Stimulated activated CD4-positive, alpha-beta T cell treated with anti-CD3 and anti-CD28 coated beads, TNF-alpha, amount 100 ng/mL, for 48 hours (primary cell): ENCODE results near the gene FADS3.
A peak's percentile ranks its signal among the peaks of the same experiment; 100 is the strongest.

Experiments
- DNase-seq, 3 donors: peaks; one replicate each; pipeline ENCODE4 v3.0.0-alpha.2; 2020; ENCODE audit warnings: low read depth in 3 of 3

The FADS3 gene

DNA sequence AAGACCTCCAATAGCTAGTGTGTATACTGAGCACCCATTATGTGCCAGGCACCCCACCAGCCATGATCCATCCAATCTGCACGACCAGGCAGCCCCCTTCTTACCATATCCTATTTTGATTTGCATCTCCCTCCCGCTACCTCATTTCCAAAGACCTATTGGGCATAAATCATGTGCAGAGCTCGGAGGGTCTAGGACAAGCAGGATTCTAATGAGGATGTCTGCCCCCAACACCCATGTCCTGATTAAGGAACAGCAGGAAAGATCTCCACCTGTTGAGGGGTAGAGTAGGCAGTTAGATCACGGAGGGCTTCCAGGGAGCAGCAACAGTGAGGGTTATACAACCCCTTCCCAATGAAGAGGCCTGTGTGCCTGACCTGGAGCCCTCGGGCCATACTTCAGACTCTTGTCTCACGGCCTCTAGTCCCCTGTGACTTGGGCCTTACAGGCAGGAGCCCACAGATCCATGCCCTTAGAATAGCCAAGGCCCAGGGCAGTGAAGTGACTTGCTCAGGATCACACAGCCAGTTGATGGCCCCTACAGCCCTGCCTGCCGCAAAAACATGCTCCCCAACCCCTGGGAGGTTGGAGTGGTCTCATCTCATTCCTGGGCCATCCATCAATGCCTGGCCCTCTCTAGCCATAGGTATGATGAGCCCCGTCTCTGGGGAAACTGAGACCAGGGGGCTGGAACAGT is 22.5 kb upstream of the FADS3 start:
- no peak for DNase-seq

DNA sequence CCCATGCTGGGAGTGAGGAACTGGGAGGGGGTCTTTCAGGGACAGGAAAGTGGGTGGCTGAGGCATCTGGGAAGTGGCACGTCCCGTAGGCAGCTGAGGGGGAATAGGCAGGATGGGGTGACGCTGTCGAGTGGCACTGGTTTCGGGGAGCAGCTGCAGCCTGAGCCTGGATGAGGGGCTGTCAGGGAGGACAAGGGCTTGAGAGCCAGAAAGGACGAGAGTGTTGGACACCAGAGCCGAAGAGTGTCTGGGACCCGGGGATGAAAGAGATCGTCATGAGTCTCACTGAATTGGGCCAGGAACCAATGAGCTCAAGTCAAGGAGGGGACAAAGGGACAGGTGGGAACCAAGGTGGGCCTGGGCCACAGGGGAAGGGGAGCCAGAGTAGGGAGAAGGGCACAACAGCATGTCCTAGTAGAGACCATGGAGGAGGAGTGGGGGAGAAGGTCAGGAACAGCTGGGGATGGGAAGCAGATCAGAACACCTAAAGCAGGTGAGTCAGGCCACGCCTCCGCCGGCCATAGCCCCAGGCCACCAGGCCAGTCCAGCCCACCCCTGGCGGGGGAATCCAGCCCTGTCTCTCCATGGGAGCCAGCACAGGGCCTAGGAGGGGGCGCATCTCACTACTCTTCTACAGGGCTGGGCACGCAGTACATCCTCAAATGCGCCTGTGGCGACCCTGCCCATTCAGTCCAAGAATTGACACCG is 21.8 kb upstream of the FADS3 start:
- no peak for DNase-seq

DNA sequence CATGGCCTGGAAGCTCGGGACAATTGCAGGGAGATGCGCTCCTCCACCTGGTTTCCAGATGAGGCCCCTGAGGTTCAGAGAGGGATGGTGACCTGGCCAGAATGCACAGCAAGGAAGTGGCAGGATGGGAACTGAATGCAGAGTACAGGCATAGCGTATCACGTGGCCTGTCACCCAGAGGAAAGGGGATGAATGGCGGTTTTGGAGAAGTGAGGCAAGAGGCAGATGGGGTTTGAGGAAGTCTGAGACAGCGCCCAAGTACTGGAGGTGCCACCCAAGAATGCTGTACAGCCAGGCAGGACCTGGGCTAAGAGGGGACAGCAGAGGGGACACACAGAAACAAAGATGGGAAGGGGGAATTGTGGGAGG is 21.2 kb upstream of the FADS3 start:
- DNase-seq = no peak

DNA sequence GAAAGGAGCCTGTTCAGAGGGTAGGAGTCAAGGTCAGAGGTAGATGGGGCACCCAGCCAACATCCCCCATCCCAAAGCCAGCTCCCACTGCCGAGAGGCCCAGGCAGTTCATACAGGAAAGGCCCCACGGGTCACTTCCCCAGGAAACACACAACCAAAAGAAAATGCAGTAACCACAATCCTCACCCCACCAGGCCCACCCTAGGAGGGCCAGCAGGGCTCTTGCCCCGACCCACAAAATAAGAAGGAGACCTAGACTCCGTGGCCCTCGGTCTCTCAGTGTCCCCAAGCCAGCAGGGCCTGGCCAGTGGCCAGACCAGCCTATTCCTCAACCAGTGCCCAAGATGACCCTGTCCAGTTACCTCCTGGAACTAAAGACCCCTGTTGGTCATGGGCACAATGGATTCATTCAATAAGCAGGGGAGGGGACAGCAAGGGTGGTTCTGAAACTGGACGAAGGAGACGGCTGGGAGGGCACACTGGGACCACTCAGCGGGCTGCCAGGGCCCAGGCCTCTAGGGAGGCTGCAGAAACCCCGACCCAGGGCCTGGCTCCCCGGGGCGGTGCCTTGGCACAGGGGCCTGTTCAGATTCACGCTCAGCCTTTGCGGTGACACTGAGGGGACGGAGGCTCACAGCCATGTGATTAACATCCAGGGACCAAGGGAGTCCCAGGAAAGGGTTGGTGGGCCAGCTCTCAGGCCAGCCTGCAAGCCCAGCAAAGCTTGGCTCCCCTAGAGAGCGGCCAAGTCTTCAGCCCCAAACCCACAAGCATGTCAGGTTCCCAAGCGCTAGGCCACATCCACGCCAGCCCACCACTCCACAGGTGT is 20.6 kb upstream of the FADS3 start:
- DNase-seq = no peak

- DNase-seq = no peak
Observed at GRCh38 chr11:61911128-61911700, 19.9 kb upstream of the FADS3 start.

GRCh38 chr11:61910187-61911127 is 19.1 kb upstream of the FADS3 start:
- DNase-seq = no peak

- DNase-seq = no peak
Observed at GRCh38 chr11:61908730-61909316, 17.5 kb upstream of the FADS3 start.

DNA sequence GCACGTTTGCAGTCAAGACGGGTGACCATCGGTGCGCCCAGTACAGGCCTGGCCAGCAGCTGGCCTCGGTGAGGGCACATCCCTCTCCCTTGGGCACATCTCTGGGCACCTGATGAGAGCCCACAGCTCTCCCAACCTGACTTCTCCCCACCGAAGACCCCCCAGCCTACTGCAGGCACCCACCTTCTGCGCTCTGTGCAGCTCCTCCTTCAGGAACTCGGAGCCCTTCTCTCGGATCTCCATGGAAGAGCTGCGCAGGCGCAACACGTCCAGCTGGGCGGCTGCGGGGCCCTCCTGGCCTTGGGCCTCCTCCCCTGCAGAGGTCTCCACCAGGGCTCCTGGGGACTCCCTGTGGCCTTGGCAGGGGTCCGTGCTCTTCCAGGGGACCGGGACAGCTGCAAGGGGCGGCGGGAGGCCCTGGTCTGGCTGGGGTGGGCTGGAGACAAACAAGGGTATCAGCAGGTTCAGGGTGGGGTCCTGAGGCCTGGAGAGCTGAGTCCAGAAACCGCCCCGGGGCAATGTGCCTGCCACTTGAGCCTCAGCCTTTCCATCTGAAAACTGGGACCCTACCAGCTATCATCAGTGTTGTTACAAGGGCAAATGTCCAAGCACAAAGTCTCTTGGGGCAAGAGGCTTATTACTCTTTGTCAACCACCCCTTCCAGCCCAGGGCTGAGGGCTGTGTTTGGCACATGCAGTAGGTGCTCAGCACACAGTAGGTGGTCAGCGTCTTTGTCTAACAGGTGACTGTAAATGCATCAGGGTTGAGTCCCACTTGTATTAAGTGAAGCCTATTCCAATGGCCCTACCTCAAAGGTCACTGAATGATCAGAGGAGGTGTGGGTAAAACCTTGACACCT is 16.8 kb upstream of the FADS3 start:
- DNase-seq = no peak

GRCh38 chr11:61907282-61907681 is 15.9 kb upstream of the FADS3 start:
- no peak for DNase-seq

DNA sequence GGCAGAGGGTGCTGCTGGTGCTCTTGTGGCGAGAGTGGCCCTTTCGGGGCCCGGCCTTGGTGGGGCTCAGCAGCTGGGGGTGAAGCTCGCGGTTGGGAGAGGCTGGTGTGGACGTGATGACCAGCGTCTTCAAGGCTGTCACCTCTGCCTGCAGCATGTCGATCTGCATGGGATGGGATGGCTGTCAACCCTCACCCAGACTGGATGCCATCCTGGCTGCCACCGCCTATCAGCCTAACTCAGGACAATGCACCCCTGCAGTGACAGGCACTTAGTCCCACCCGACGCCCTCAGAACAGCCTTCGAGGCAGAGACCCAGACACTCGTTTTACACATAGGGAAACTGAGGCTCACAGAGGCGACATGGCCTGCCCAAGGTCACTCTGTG is 15.2 kb upstream of the FADS3 start:
- DNase-seq = no peak

- no peak for DNase-seq
Observed at GRCh38 chr11:61905801-61906521, 14.6 kb upstream of the FADS3 start.

- no peak for DNase-seq
Observed at GRCh38 chr11:61905067-61905696, 13.8 kb upstream of the FADS3 start.

DNA sequence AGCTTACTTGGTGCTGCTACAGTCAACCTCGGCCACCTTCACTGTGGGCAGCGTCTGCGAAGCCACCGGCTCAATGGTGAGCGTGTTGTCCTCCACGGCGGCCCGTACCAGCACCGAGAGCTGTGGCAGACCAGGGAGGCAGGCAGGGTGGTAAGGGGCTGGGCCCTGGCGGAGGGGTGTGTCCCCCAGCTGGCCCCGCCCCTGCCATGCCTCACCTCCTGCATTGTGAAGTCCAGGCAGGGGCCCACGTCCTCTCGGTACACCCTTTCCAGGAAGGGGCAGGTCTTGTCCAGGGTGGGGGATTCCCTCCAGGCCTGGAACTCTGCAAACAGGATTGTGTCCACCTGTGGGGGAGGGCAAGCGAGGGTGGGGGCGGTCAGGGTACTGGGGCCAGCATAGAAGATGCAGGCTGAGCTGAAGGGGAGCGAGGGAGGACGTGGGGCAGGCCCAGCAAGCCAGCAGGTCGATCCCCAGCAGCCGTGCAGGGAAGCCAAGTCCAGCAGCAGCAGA is 13.2 kb upstream of the FADS3 start:
- DNase-seq = no peak

DNA sequence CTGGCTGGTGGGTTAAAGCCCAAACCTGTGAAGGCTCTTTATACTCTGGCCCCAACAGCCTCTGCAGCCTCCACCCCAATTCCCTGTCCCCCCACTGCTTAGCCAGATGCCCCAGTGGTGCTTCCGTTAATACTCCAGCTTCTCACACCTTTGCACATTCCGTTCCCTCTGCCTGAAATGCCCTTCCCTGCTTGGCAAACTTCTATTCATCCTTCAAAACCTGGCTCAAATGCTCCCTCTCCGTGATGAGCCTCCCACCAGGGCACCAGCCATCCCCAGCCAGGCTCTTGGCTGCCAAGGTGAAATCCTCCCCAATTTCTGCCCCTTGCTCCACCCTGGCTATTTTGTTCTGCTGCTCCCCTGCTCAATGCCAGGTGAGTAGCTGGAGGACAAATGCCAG is 12.5 kb upstream of the FADS3 start:
- no peak for DNase-seq

DNA sequence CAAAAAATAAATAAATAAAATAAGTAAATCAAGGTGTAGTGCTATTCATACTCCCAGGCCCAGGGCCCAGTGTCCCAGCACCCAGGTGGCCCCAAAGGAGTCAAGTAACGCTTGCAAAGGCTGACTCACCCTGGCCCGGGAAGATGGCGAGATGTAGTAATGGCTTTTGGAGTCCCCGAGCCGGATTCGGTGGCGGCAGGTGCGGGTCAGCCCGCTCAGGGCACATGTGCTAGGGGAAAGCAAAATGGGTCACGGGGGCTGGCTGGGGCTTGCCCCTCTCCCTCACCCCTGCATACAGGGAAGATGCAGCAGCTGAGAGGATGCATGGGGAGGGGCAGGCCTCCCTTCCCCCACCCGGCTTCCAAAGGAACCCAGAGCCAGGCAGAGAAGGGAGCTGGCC is 11.0 kb upstream of the FADS3 start:
- no peak for DNase-seq

DNA sequence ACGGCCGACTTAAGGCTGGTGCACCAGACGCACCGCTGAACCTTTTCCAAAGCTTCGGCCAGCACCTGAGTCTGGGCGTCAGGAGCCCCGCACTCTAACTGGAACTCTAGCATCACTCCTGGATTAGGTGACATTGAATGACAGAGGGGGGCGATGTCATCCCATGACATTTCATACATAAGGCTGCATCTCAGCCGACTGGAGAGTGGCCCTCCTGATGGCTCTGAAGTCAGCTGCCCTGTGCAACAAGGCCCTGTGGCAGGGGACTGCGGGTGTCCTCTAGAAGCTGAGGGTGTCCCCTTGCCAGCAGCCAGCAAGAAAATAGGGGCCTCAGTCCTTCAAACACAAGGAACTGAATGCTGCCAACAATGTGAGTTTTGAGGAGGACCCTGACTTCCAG is 10.1 kb upstream of the FADS3 start:
- DNase-seq = no peak

- DNase-seq = no peak
Observed at GRCh38 chr11:61900251-61900650, 8.9 kb upstream of the FADS3 start.

- peak; percentile 78 to 90 (median 86) for DNase-seq
Observed at GRCh38 chr11:61899146-61899841, 7.9 kb upstream of the FADS3 start.
